Retinal pigment epithelial cell (primary cell): ENCODE data around the gene WNT7B.

ENCODE experiments used
- DNase-seq: peaks from one replicate; pipeline ENCODE4 v3.0.0-alpha.2; 2010; ENCODE audit warnings: low read depth
- H3K4me3 ChIP-seq: 2 replicates; pipeline ENCODE4 v1.5.1; 2011; ENCODE audit warnings: mild to moderate bottlenecking, low read length, control low read depth, moderate library complexity
- CTCF ChIP-seq: conservative IDR thresholded peaks from 2 replicates; pipeline ENCODE4 v1.5.1; 2011; ENCODE audit warnings: low read depth, low read length, control low read depth, inconsistent platforms

WNT7B gene

GRCh38 chr22:45998638-45999378 is 21.8 kb upstream of the WNT7B start:
- H3K4me3 ChIP-seq: no peak overlapping the region
- no peak for TF ChIP-seq CTCF
- no peak for DNase-seq

GRCh38 chr22:45997777-45998637 is 21.0 kb upstream of the WNT7B start:
- no peak for TF ChIP-seq CTCF

GRCh38 chr22:45997077-45997776 is 20.3 kb upstream of the WNT7B start:
- TF ChIP-seq CTCF: no peak
- DNase-seq: no peak
- no peak overlapping the region for H3K4me3 ChIP-seq

More at GRCh38 chr22:45997777-45998637, 21.0 kb upstream of the WNT7B start:
- DNase-seq: no peak
- H3K4me3 ChIP-seq: no peak overlapping the region

GRCh38 chr22:45996241-45997076 is 19.5 kb upstream of the WNT7B start:
- no peak overlapping the region for H3K4me3 ChIP-seq
- no peak for TF ChIP-seq CTCF

GRCh38 chr22:45995405-45996101 is 18.6 kb upstream of the WNT7B start:
- no peak for DNase-seq
- TF ChIP-seq CTCF: no peak
- H3K4me3 ChIP-seq: no peak overlapping the region

More at GRCh38 chr22:45996241-45997076, 19.5 kb upstream of the WNT7B start:
- DNase-seq: no peak
